Tibial nerve (tissue), 4 donors: Measurements from ENCODE around the gene YTHDF2. TPM values are rescaled to one million over a fixed set of nuclear protein-coding genes. Genes with fewer than 3 reads are reported as not detected.

Experiments
- DNase-seq, 2 donors: peaks; one replicate each; pipeline ENCODE4 v3.0.0-alpha.2; 2019; ENCODE audit warnings: low spot score in 2 of 2
- H3K27ac ChIP-seq, 4 donors: fragments of 200-600 bp; sonication (generic) in 3 of 4; one replicate each; pipeline ENCODE4 v1.5.1; 2017 to 2019; ENCODE audit warnings: mild to moderate bottlenecking in 1 of 4
- H3K27me3 ChIP-seq, 2 donors: fragments of 200-600 bp; sonication (generic) in 1 of 2; one replicate each; pipeline versions ENCODE4 v1.5.1 to v1.6.0; 2017 to 2019
- H3K36me3 ChIP-seq, 3 donors: fragments of 200-600 bp; sonication (generic); one replicate each; pipeline ENCODE4 v1.5.1; 2018 to 2019
- H3K4me1 ChIP-seq, 4 donors: fragments of 200-600 bp; sonication (generic) in 3 of 4; one replicate each; pipeline ENCODE4 v1.5.1; 2017 to 2019
- H3K4me3 ChIP-seq, 4 donors: fragments of 200-600 bp; sonication (generic) in 3 of 4; one replicate each; pipeline ENCODE4 v1.5.1; 2017 to 2019; ENCODE audit warnings: mild to moderate bottlenecking in 1 of 4, moderate library complexity in 1 of 4
- H3K9me3 ChIP-seq, 4 donors: fragments of 200-600 bp; sonication (generic) in 3 of 4; one replicate each; pipeline ENCODE4 v1.5.1; 2017 to 2019
- CTCF ChIP-seq, 5 experiments: fragments of 200-600 bp in 3 of 5; fragments of 450-650 bp in 2 of 5; sonication (generic) in 3 of 5; IDR thresholded peaks; one replicate each; pipeline ENCODE4 v1.5.1; 2016 to 2019; ENCODE audit warnings: antibody characterized with exemption in 5 of 5, mild to moderate bottlenecking in 3 of 5, moderate library complexity in 2 of 5
- EP300 ChIP-seq, 2 donors: sonication (generic); formaldehyde crosslinking; IDR thresholded peaks; one replicate each; pipeline ENCODE4 v1.6.1; 2017; ENCODE audit warnings: antibody characterized with exemption in 2 of 2, mild to moderate bottlenecking in 1 of 2
- POLR2A ChIP-seq, 2 donors: fragments of 450-650 bp; IDR thresholded peaks; one replicate each; pipeline ENCODE4 v1.6.1; 2017; ENCODE audit warnings: antibody characterized with exemption in 2 of 2, mild to moderate bottlenecking in 2 of 2, moderate library complexity in 2 of 2
- WGBS, 2 donors: methylation state at CpG; one replicate each; pipeline ENCODE4 v1.1.5; 2018; 5-methylcytosine and 5-hydroxymethylcytosine counted together
- total RNA-seq, 4 donors: library from RNA; depleted of rRNA; stranded (reverse); fragments of >200 nt; gene quantifications; one replicate each; pipeline ENCODE4 v1.1.0, GENCODE V29; 2016

The YTHDF2 gene
- total RNA-seq, 4 donors from 2014 or later: 40.4 to 42.8 (median 41.0) TPM

- no peak for DNase-seq
- TF ChIP-seq POLR2A (IDR thresholded peaks at IDR 0.05) (no peak), EP300 (IDR thresholded peaks at IDR 0.05) (no peak), CTCF (IDR thresholded peaks at IDR 0.05) (no peak)
- H3K27me3 ChIP-seq: no peaks in the 10 kb centered on the region
- H3K4me3 ChIP-seq: no peak overlapping the region
- H3K9me3 ChIP-seq: no peaks in the 10 kb centered on the region
- no peak overlapping the region for H3K27ac ChIP-seq
- WGBS, 2 donors: 14 to 17% methylated on average over 2 of the region's 2 CpGs
- peaks cover 0 to 97% (median 43%) of the 10 kb centered on the region in 4 donors for H3K4me1 ChIP-seq
- peaks cover 0 to 5% (median 2%) of the 10 kb centered on the region in 3 donors for H3K36me3 ChIP-seq
Observed at GRCh38 chr1:28751315-28752060, 14.7 kb downstream of the YTHDF2 start.

- Histone ChIP-seq H3K4me1 (peaks cover 0 to 79% (median 37%) of the 10 kb centered on the region in 4 donors), H3K27me3 (no peaks in the 10 kb centered on the region), H3K9me3 (no peaks in the 10 kb centered on the region), H3K27ac (no peak overlapping the region), H3K4me3 (no peak overlapping the region), H3K36me3 (peaks cover 0 to 22% (median 5%) of the 10 kb centered on the region in 3 donors)
- TF ChIP-seq EP300 (IDR thresholded peaks at IDR 0.05): no peak
- TF ChIP-seq CTCF (IDR thresholded peaks at IDR 0.05): no peak
- no peak for TF ChIP-seq POLR2A (IDR thresholded peaks at IDR 0.05)
- 37 to 47% methylated on average over 1 of the region's 1 CpG for WGBS, 2 donors
- no peak for DNase-seq
Observed at GRCh38 chr1:28755701-28756100, 19.0 kb downstream of the YTHDF2 start.

GRCh38 chr1:28756846-28757245, 20.1 kb downstream of the YTHDF2 start:
- WGBS, 2 donors: 41 to 46% methylated on average over 5 of the region's 5 CpGs
- Histone ChIP-seq H3K36me3 (peaks cover 0 to 29% (median 5%) of the 10 kb centered on the region in 3 donors), H3K9me3 (no peaks in the 10 kb centered on the region), H3K4me1 (peaks cover 0 to 68% (median 33%) of the 10 kb centered on the region in 4 donors), H3K4me3 (no peak overlapping the region), H3K27ac (no peak overlapping the region), H3K27me3 (no peaks in the 10 kb centered on the region)
- DNase-seq: no peak
- TF ChIP-seq EP300 (IDR thresholded peaks at IDR 0.05): no peak
- no peak for TF ChIP-seq CTCF (IDR thresholded peaks at IDR 0.05)
- TF ChIP-seq POLR2A (IDR thresholded peaks at IDR 0.05): no peak

- TF ChIP-seq EP300 (IDR thresholded peaks at IDR 0.05): no peak
- no peak for TF ChIP-seq POLR2A (IDR thresholded peaks at IDR 0.05)
- no peak for TF ChIP-seq CTCF (IDR thresholded peaks at IDR 0.05)
- no peaks in the 10 kb centered on the region for H3K9me3 ChIP-seq
- no peak overlapping the region for H3K27ac ChIP-seq
- H3K27me3 ChIP-seq: no peaks in the 10 kb centered on the region
- peaks cover 0 to 59% (median 27%) of the 10 kb centered on the region in 4 donors for H3K4me1 ChIP-seq
- no peak overlapping the region for H3K4me3 ChIP-seq
- WGBS, 2 donors: 80 to 81% methylated on average over 4 of the region's 4 CpGs
- peaks cover 0 to 35% (median 5%) of the 10 kb centered on the region in 3 donors for H3K36me3 ChIP-seq
- no peak for DNase-seq
Observed at GRCh38 chr1:28758420-28758819, 21.7 kb downstream of the YTHDF2 start.

GRCh38 chr1:28759257-28759656, 22.5 kb downstream of the YTHDF2 start:
- no peaks in the 10 kb centered on the region for H3K9me3 ChIP-seq
- no peak overlapping the region for H3K4me3 ChIP-seq
- peaks cover 0 to 30% (median 5%) of the 10 kb centered on the region in 3 donors for H3K36me3 ChIP-seq
- TF ChIP-seq CTCF (IDR thresholded peaks at IDR 0.05) (no peak), POLR2A (IDR thresholded peaks at IDR 0.05) (no peak), EP300 (IDR thresholded peaks at IDR 0.05) (no peak)
- H3K27me3 ChIP-seq: no peaks in the 10 kb centered on the region
- no peak overlapping the region for H3K27ac ChIP-seq
- H3K4me1 ChIP-seq: peaks cover 0 to 54% (median 26%) of the 10 kb centered on the region in 4 donors
- WGBS, 2 donors: 96 to 97% methylated on average over 3 of the region's 3 CpGs
- DNase-seq: no peak
